H1 (cell line): ENCODE data around the gene ATP1A3.
"Not testable (repeated sequence)": the region's sequence is repeated elsewhere in the genome, so short reads cannot be mapped to it uniquely, and the experiment has no call there.

Experiments
- CREB1 ChIP-seq: IDR thresholded peaks from 2 replicates; pipeline ENCODE4 v1.6.1; 2012; ENCODE audit warnings: inconsistent platforms
- GTF2F1 ChIP-seq: IDR thresholded peaks from 2 replicates; pipeline ENCODE4 v1.6.1; 2012; ENCODE audit warnings: low read depth, low read length, improper control_type of control experiment, borderline replicate concordance
- POLR2AphosphoS5 ChIP-seq: IDR thresholded peaks from 2 replicates; pipeline ENCODE4 v1.6.1; 2011; ENCODE audit warnings: low read depth, low read length
- TF ChIP-seq, protein P1 (sequence below): IDR thresholded peaks from 2 replicates; pipeline ENCODE4 v1.6.1; 2012; ENCODE audit warnings: low read length, inconsistent platforms

DNA sequence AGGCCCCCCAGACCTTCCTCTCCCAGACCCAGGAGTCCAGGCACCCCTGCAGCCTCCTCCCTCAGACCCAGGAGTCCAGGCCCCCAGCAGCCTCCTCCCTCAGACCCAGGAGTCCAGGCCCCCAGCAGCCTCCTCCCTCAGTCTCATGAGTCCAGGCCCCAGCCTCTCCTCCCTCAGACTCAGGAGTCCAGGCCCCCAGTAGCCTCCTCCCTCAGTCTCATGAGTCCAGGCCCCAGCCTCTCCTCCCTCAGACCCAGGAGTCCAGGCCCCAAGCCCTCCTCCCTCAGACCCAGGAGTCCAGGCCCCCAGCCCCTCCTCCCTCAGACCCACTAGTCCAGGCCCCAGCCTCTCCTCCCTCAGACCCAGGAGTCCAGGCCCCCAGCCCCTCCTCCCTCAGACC lies 54.8 kb downstream of the ATP1A3 start:
- TF ChIP-seq GTF2F1, CREB1, POLR2AphosphoS5: not testable (repeated sequence)
- TF ChIP-seq, protein P1, sequence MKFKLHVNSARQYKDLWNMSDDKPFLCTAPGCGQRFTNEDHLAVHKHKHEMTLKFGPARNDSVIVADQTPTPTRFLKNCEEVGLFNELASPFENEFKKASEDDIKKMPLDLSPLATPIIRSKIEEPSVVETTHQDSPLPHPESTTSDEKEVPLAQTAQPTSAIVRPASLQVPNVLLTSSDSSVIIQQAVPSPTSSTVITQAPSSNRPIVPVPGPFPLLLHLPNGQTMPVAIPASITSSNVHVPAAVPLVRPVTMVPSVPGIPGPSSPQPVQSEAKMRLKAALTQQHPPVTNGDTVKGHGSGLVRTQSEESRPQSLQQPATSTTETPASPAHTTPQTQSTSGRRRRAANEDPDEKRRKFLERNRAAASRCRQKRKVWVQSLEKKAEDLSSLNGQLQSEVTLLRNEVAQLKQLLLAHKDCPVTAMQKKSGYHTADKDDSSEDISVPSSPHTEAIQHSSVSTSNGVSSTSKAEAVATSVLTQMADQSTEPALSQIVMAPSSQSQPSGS = not testable (repeated sequence)
